Esophagus muscularis mucosa (tissue), 4 donors: ENCODE measurements around the gene CAPRIN1. TPM values are rescaled to one million over a fixed set of nuclear protein-coding genes. Genes with fewer than 3 reads are reported as not detected.

ENCODE experiments used
- DNase-seq: peaks from one replicate; pipeline ENCODE4 v3.0.0-alpha.2; 2017; ENCODE audit errors: extremely low spot score
- H3K27ac ChIP-seq, 4 donors: fragments of 200-600 bp; sonication (generic); replicated peaks in 1 of 4; 1 replicate in 3 of 4; 2 replicates in 1 of 4; pipeline ENCODE4 v1.5.1; 2016 to 2019; ENCODE audit warnings: mild to moderate bottlenecking in 1 of 4
- H3K27me3 ChIP-seq, 4 donors: fragments of 200-600 bp; sonication (generic); one replicate each; pipeline versions ENCODE4 v1.5.1 to v1.6.0; 2016 to 2019
- H3K36me3 ChIP-seq, 4 donors: fragments of 200-600 bp; sonication (generic); one replicate each; pipeline ENCODE4 v1.5.1; 2016 to 2019
- H3K4me1 ChIP-seq, 4 donors: fragments of 200-600 bp; sonication (generic); one replicate each; pipeline ENCODE4 v1.5.1; 2016 to 2019
- H3K4me3 ChIP-seq, 4 donors: fragments of 200-600 bp; sonication (generic); 1 replicate in 2 of 4; 2 replicates in 2 of 4; pipeline ENCODE4 v1.5.1; 2016 to 2019; ENCODE audit warnings: mild to moderate bottlenecking in 4 of 4, moderate library complexity in 1 of 4
- H3K9me3 ChIP-seq, 4 donors: fragments of 200-600 bp; sonication (generic); 1 replicate in 3 of 4; 2 replicates in 1 of 4; pipeline ENCODE4 v1.5.1; 2016 to 2019
- EP300 ChIP-seq: sonication (generic); formaldehyde crosslinking; IDR thresholded peaks from one replicate; pipeline ENCODE4 v1.6.1; 2017; ENCODE audit warnings: antibody characterized with exemption
- POLR2A ChIP-seq: fragments of 450-650 bp; IDR thresholded peaks from one replicate; pipeline ENCODE4 v1.6.1; 2017; ENCODE audit warnings: antibody characterized with exemption, moderate library complexity, mild to moderate bottlenecking, low read depth
- POLR2AphosphoS5 ChIP-seq, 2 donors: sonication (generic); formaldehyde crosslinking; IDR thresholded peaks; one replicate each; pipeline ENCODE4 v1.6.1; 2017; ENCODE audit warnings: antibody characterized with exemption in 2 of 2
- WGBS: methylation state at CpG from one replicate; pipeline ENCODE4 v1.1.5; 2018; 5-methylcytosine and 5-hydroxymethylcytosine counted together
- intact Hi-C: fragments of 100-400 bp; cut with DNase I; formaldehyde crosslinking; loops from one replicate; pipeline ENCODE4 v1.15.1; 2023
- total RNA-seq, 4 donors: library from RNA; depleted of rRNA; stranded (reverse); fragments of >200 nt; gene quantifications; one replicate each; pipeline versions ENCODE4 v1.1.0 to v1.2.1, GENCODE V29; 2016
- TF ChIP-seq, protein P1 (sequence below), 3 experiments: fragments of 200-600 bp in 2 of 3; fragments of 450-650 bp in 1 of 3; sonication (generic) in 2 of 3; IDR thresholded peaks; one replicate each; pipeline ENCODE4 v1.5.1; 2017 to 2019; ENCODE audit warnings: antibody characterized with exemption in 3 of 3, mild to moderate bottlenecking in 2 of 3, moderate library complexity in 1 of 3

Gene CAPRIN1
- total RNA-seq, 4 donors from 2014 or later = 99.9 to 152 (median 103) TPM

- Histone ChIP-seq H3K4me1 (no peaks in the 10 kb centered on the region), H3K27ac (no peak overlapping the region), H3K4me3 (no peak overlapping the region), H3K36me3 (no peaks in the 10 kb centered on the region), H3K27me3 (no peaks in the 10 kb centered on the region), H3K9me3 (no peaks in the 10 kb centered on the region)
- no peak for DNase-seq
- TF ChIP-seq, protein P1, sequence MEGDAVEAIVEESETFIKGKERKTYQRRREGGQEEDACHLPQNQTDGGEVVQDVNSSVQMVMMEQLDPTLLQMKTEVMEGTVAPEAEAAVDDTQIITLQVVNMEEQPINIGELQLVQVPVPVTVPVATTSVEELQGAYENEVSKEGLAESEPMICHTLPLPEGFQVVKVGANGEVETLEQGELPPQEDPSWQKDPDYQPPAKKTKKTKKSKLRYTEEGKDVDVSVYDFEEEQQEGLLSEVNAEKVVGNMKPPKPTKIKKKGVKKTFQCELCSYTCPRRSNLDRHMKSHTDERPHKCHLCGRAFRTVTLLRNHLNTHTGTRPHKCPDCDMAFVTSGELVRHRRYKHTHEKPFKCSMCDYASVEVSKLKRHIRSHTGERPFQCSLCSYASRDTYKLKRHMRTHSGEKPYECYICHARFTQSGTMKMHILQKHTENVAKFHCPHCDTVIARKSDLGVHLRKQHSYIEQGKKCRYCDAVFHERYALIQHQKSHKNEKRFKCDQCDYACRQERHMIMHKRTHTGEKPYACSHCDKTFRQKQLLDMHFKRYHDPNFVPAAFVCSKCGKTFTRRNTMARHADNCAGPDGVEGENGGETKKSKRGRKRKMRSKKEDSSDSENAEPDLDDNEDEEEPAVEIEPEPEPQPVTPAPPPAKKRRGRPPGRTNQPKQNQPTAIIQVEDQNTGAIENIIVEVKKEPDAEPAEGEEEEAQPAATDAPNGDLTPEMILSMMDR (IDR thresholded peaks at IDR 0.05) = no peak
- TF ChIP-seq EP300 (no peak), POLR2AphosphoS5 (IDR thresholded peaks at IDR 0.05) (no peak), POLR2A (no peak)
- WGBS = 60% methylated on average over 2 of the region's 2 CpGs
- intact Hi-C loops = no loop called here
These were observed 23.1 kb upstream of the CAPRIN1 start for GRCh38 chr11:34028425-34028824.

DNA sequence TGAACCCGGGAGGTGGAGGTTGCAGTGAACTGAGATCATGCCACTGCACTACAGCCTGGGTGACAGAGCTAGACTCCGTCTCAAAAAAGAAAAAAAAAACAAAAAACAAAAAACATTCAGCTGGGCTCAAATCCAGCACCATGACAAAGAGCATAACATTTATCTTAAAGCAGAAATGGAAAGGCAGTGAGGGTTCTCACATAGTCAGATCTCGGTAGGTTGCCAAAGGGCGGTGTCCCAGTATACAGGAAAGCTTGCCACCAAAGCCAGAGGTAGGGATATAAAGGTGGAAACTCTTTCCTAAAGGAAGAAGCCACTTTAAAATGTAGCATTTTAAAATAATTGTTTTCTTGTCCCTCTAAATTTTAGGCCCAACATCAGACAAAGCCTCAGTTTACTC lies 22.4 kb upstream of the CAPRIN1 start:
- Histone ChIP-seq H3K27me3 (no peaks in the 10 kb centered on the region), H3K27ac (no peak overlapping the region), H3K4me1 (no peaks in the 10 kb centered on the region), H3K9me3 (no peaks in the 10 kb centered on the region), H3K4me3 (no peak overlapping the region), H3K36me3 (no peaks in the 10 kb centered on the region)
- intact Hi-C loops = no loop called here
- WGBS = 81% methylated on average over 4 of the region's 4 CpGs
- TF ChIP-seq POLR2A (no peak), POLR2AphosphoS5 (IDR thresholded peaks at IDR 0.05) (no peak), EP300 (no peak)
- TF ChIP-seq, protein P1 (IDR thresholded peaks at IDR 0.05) = no peak
- DNase-seq = no peak

DNA sequence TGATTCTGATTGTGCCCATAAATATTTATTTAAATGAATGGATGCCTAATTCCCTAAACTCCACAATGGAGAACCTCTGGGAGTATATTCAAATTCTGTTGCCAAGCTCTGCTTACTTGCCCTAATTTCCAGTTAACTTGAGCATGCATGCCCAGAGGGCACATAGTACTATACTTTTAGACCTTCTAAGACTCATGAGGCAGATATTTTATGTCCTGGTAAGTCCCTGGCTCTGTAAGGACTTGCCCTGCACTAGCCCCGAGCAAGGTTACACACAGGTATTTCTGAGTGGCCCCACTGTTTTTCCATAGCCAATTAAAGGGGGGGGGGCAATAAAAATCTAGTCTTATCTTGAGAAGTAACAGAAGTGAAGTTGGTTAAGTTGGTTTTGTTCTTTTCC lies 21.1 kb upstream of the CAPRIN1 start:
- H3K27me3 ChIP-seq = no peaks in the 10 kb centered on the region
- TF ChIP-seq EP300 = no peak
- TF ChIP-seq, protein P1 (IDR thresholded peaks at IDR 0.05) = no peak
- intact Hi-C loops = no loop called here
- H3K27ac ChIP-seq = no peak overlapping the region
- H3K36me3 ChIP-seq = no peaks in the 10 kb centered on the region
- no peaks in the 10 kb centered on the region for H3K9me3 ChIP-seq
- no peak overlapping the region for H3K4me3 ChIP-seq
- WGBS = 85% methylated on average over 1 of the region's 1 CpG
- no peak for DNase-seq
- no peaks in the 10 kb centered on the region for H3K4me1 ChIP-seq

DNA sequence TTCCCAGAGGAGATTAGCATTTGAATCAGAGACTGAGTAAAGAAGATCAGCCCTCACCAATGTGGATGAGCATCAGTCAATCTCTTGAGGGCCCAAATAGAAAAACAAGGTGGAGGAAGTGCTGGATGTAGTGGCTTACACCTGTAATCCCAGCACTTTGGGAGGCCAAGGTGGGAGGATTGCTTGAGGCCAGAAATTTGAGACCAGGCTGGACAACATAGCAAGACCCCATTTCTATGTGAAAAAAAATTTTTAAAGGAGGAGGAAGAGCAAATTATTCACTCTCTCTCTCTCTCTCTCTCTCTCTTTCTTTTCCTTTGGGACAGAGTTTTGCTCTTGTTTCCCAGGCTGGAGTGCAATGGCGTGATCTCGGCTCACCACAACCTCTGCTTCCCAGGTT lies 18.1 kb upstream of the CAPRIN1 start:
- intact Hi-C loops = no loop called here
- 96% methylated on average over 2 of the region's 2 CpGs for WGBS
- no peaks in the 10 kb centered on the region for H3K9me3 ChIP-seq
- H3K27me3 ChIP-seq = no peaks in the 10 kb centered on the region
- TF ChIP-seq POLR2A (no peak), POLR2AphosphoS5 (IDR thresholded peaks at IDR 0.05) (no peak), EP300 (no peak)
- TF ChIP-seq, protein P1 (IDR thresholded peaks at IDR 0.05) = no peak
- no peaks in the 10 kb centered on the region for H3K4me1 ChIP-seq
- no peak overlapping the region for H3K4me3 ChIP-seq
- H3K36me3 ChIP-seq = no peaks in the 10 kb centered on the region
- no peak for DNase-seq
- H3K27ac ChIP-seq = no peak overlapping the region

GRCh38 chr11:34034053-34034452 lies 17.5 kb upstream of the CAPRIN1 start:
- Histone ChIP-seq H3K27ac (no peak overlapping the region), H3K9me3 (no peaks in the 10 kb centered on the region), H3K4me1 (no peaks in the 10 kb centered on the region), H3K36me3 (no peaks in the 10 kb centered on the region), H3K27me3 (no peaks in the 10 kb centered on the region), H3K4me3 (no peak overlapping the region)
- WGBS = 87% methylated on average over 6 of the region's 6 CpGs
- TF ChIP-seq POLR2AphosphoS5 (IDR thresholded peaks at IDR 0.05) (no peak), EP300 (no peak), POLR2A (no peak)
- TF ChIP-seq, protein P1 (IDR thresholded peaks at IDR 0.05) = no peak
- intact Hi-C loops = no loop called here
- no peak for DNase-seq
